Prostate gland (tissue), 2 donors: ENCODE results near the gene DNAJC1.
"Not testable (repeated sequence)": the region's sequence is repeated elsewhere in the genome, so short reads cannot be mapped to it uniquely, and the experiment has no call there.

Experiments used
- CTCF ChIP-seq, 4 experiments: fragments of 200-600 bp in 2 of 4; fragments of 450-650 bp in 2 of 4; sonication (generic) in 2 of 4; IDR thresholded peaks; 1 replicate in 3 of 4; 2 replicates in 1 of 4; pipeline ENCODE4 v1.5.1; 2016 to 2019; ENCODE audit warnings: antibody characterized with exemption in 4 of 4, mild to moderate bottlenecking in 2 of 4, moderate library complexity in 2 of 4
- POLR2A ChIP-seq: fragments of 450-650 bp; IDR thresholded peaks from one replicate; pipeline ENCODE4 v1.6.1; 2016; ENCODE audit warnings: antibody characterized with exemption, mild to moderate bottlenecking
- POLR2AphosphoS5 ChIP-seq: sonication (generic); formaldehyde crosslinking; IDR thresholded peaks from one replicate; pipeline ENCODE4 v1.6.1; 2017; ENCODE audit warnings: antibody characterized with exemption

- not testable (repeated sequence) for TF ChIP-seq POLR2A; CTCF (IDR thresholded peaks at IDR 0.05); POLR2AphosphoS5
Measured at GRCh38 chr10:22021144-22021543, 17.6 kb upstream of the DNAJC1 start.
